ENCODE data around the gene ARG2. TPM values are rescaled to one million over a fixed set of nuclear protein-coding genes. Genes with fewer than 3 reads are reported as not detected.

Gene ARG2
- total and polyA plus RNA-seq, 10 of the 15 experiments (the other 5 are each of a cell fraction or from before 2014, with no cell fraction given): 0.48 to 7.8 (median 1.1) TPM

- no peak for FAIRE-seq
- Histone ChIP-seq H3K4me2 (ENCODE audit: control insufficient read depth, insufficient read depth) (no peak overlapping the region), H4K20me1 (ENCODE audit: control insufficient read depth, insufficient read depth) (no peaks in the 10 kb centered on the region), H3K79me2 (ENCODE audit: control insufficient read depth, insufficient read depth, low read length) (no peaks in the 10 kb centered on the region), H3K4me3 (no peak overlapping the region), H3K9me3 (replicated peaks; ENCODE audit: control insufficient read depth, insufficient read depth, low read length) (no peaks in the 10 kb centered on the region), H3K27ac (ENCODE audit: control insufficient read depth, insufficient read depth) (no peak overlapping the region), H3K9ac (ENCODE audit: control insufficient read depth, insufficient read depth, low read length) (no peak overlapping the region), H3K36me3 (ENCODE audit: control insufficient read depth in 2 of 2, insufficient read depth in 2 of 2, low read length in 1 of 2) (no peaks in the 10 kb centered on the region), H3K4me1 (ENCODE audit: control insufficient read depth, insufficient read depth, low read length) (no peaks in the 10 kb centered on the region), H3K27me3 (replicated peaks in 1 of 2; ENCODE audit: control insufficient read depth in 2 of 2, insufficient read depth in 2 of 2, low read length in 1 of 2) (no peaks in the 10 kb centered on the region), H2AFZ (ENCODE audit: control insufficient read depth, low read depth, low read length) (no peak overlapping the region)
- WGBS (ENCODE audit: insufficient coverage, insufficient replicate concordance, low lambda C conversion rate, missing lambda C conversion rate): 100% methylated on average over 1 of the region's 1 CpG
- POLR2A ChIA-PET: no interaction called here
- CTCF ChIA-PET: interaction anchor here (0.7 to 1.6 kb wide), 4 partner anchors 13 to 63 kb away, joined by 3 to 6 read pairs (median 4); partner anchors contain the start of gene RDH12
- in situ Hi-C loops (cut with MboI) (no loop called here), intact Hi-C loops (cut with micrococcal nuclease; ENCODE audit: unreplicated experiment) (no loop called here)
- ATAC-seq: no peak
- no TSS peak for BruUV-seq (replicated peaks)
- SMC1A ChIA-PET (ENCODE audit: uncharacterized antibody, unreplicated experiment): interaction anchor here (0.9 to 1.3 kb wide), 3 partner anchors 17 to 57 kb away, joined by 3 read pairs; no protein-coding TSS in a partner anchor
- DNase-seq (ENCODE audit: low read depth, low spot score): no peak
- RAD21 ChIA-PET (ENCODE audit: unreplicated experiment): interaction anchor here (3.9 kb wide), 1 partner anchor 22 kb away, joined by 19 read pairs; the partner anchor contains the start of gene ARG2
- TF ChIP-seq CHD1 (IDR thresholded peaks at IDR 0.05; ENCODE audit: low read depth, low read length): no peak
Measured at GRCh38 chr14:67641480-67641879, 21.8 kb downstream of the ARG2 start.

DNA sequence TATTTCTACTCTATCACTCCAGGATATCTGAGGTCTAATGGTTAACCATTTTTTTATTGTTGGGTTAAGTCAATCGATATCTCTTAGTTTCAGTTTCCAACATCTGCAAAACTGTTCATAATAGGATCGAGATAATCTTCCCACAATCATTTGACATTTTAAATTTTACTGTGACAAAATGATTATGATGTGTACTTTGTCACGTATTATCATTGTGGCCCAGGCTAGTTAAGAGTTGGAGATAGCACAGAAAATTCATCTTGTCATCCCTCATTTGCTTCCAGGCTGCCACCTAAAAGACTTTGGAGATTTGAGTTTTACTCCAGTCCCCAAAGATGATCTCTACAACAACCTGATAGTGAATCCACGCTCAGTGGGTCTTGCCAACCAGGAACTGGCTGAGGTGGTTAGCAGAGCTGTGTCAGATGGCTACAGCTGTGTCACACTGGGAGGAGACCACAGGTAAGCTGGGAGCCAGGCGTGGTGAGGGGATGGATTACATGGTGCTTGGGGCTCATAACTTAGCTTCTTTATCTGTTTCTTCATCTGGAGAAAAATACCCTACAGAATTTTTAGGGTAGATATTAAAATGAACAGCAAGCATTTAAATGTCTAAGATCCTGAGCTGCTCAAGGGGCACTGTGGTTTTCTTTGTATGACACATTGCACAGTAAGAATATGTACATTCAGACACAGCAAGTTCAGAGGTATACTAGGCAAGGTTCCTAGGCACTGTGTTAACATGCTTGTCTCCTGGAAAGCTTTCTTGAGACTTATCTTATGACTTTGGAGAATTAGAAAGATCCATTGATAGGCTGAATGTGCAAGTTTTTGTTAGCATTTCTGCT lies 22.4 kb downstream of the ARG2 start:
- intact Hi-C loops (cut with micrococcal nuclease; ENCODE audit: unreplicated experiment): no loop called here
- 83% methylated on average over 5 of the region's 5 CpGs for WGBS (ENCODE audit: insufficient coverage, insufficient replicate concordance, low lambda C conversion rate, missing lambda C conversion rate)
- ATAC-seq (no peak), DNase-seq (ENCODE audit: low read depth, low spot score) (no peak), FAIRE-seq (no peak)
- Histone ChIP-seq H3K79me2 (ENCODE audit: control insufficient read depth, insufficient read depth, low read length) (no peaks in the 10 kb centered on the region), H3K27me3 (replicated peaks in 1 of 2; ENCODE audit: control insufficient read depth in 2 of 2, insufficient read depth in 2 of 2, low read length in 1 of 2) (no peaks in the 10 kb centered on the region), H3K4me1 (ENCODE audit: control insufficient read depth, insufficient read depth, low read length) (no peaks in the 10 kb centered on the region), H4K20me1 (ENCODE audit: control insufficient read depth, insufficient read depth) (no peaks in the 10 kb centered on the region), H3K9me3 (replicated peaks; ENCODE audit: control insufficient read depth, insufficient read depth, low read length) (no peaks in the 10 kb centered on the region), H3K4me2 (ENCODE audit: control insufficient read depth, insufficient read depth) (no peak overlapping the region), H3K36me3 (ENCODE audit: control insufficient read depth in 2 of 2, insufficient read depth in 2 of 2, low read length in 1 of 2) (no peaks in the 10 kb centered on the region), H2AFZ (ENCODE audit: control insufficient read depth, low read depth, low read length) (no peak overlapping the region), H3K27ac (ENCODE audit: control insufficient read depth, insufficient read depth) (no peak overlapping the region), H3K4me3 (no peak overlapping the region), H3K9ac (ENCODE audit: control insufficient read depth, insufficient read depth, low read length) (no peak overlapping the region)
- ChIA-PET SMC1A (ENCODE audit: uncharacterized antibody, unreplicated experiment) (interaction anchor here (0.6 to 3.7 kb wide), 7 partner anchors 10 to 58 kb away, joined by 3 to 15 read pairs (median 3); no protein-coding TSS in a partner anchor), CTCF (interaction anchor here (0.7 to 2.2 kb wide), 7 partner anchors 12 to 62 kb away, joined by 3 to 14 read pairs (median 4); partner anchors contain the start of gene RDH12), RAD21 (ENCODE audit: unreplicated experiment) (interaction anchor here (0.6 to 3.9 kb wide), 2 partner anchors 23 to 580 kb away, joined by 3 to 19 read pairs; partner anchors contain the start of gene ARG2), POLR2A (interaction anchor here (0.6 to 0.7 kb wide), 3 partner anchors 20 to 393 kb away, joined by 4 to 7 read pairs (median 4); no protein-coding TSS in a partner anchor)
- BruUV-seq (replicated peaks): no TSS peak
- in situ Hi-C loops (cut with MboI): no loop called here
- TF ChIP-seq, protein P1, sequence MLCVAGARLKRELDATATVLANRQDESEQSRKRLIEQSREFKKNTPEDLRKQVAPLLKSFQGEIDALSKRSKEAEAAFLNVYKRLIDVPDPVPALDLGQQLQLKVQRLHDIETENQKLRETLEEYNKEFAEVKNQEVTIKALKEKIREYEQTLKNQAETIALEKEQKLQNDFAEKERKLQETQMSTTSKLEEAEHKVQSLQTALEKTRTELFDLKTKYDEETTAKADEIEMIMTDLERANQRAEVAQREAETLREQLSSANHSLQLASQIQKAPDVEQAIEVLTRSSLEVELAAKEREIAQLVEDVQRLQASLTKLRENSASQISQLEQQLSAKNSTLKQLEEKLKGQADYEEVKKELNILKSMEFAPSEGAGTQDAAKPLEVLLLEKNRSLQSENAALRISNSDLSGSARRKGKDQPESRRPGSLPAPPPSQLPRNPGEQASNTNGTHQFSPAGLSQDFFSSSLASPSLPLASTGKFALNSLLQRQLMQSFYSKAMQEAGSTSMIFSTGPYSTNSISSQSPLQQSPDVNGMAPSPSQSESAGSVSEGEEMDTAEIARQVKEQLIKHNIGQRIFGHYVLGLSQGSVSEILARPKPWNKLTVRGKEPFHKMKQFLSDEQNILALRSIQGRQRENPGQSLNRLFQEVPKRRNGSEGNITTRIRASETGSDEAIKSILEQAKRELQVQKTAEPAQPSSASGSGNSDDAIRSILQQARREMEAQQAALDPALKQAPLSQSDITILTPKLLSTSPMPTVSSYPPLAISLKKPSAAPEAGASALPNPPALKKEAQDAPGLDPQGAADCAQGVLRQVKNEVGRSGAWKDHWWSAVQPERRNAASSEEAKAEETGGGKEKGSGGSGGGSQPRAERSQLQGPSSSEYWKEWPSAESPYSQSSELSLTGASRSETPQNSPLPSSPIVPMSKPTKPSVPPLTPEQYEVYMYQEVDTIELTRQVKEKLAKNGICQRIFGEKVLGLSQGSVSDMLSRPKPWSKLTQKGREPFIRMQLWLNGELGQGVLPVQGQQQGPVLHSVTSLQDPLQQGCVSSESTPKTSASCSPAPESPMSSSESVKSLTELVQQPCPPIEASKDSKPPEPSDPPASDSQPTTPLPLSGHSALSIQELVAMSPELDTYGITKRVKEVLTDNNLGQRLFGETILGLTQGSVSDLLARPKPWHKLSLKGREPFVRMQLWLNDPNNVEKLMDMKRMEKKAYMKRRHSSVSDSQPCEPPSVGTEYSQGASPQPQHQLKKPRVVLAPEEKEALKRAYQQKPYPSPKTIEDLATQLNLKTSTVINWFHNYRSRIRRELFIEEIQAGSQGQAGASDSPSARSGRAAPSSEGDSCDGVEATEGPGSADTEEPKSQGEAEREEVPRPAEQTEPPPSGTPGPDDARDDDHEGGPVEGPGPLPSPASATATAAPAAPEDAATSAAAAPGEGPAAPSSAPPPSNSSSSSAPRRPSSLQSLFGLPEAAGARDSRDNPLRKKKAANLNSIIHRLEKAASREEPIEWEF (IDR thresholded peaks at IDR 0.05; ENCODE audit: insufficient replicate concordance, low read depth, low read length): no peak
- TF ChIP-seq YBX1 (IDR thresholded peaks at IDR 0.05) (no peak), RAD51 (IDR thresholded peaks at IDR 0.05) (no peak), POLR2A (IDR thresholded peaks at IDR 0.05; ENCODE audit: low read depth, low read length) (no peak), RUNX3 (IDR thresholded peaks at IDR 0.05; ENCODE audit: low read length) (no peak), FOXM1 (IDR thresholded peaks at IDR 0.05; ENCODE audit: low read depth, low read length) (no peak), RAD21 (IDR thresholded peaks at IDR 0.05; ENCODE audit: insufficient read depth, low read depth, low read length) (no peak), SPI1 (IDR thresholded peaks at IDR 0.05; ENCODE audit: borderline replicate concordance, insufficient read depth, low read depth, low read length) (no peak), MAX (IDR thresholded peaks at IDR 0.05; ENCODE audit: low read depth, low read length) (no peak)
